HepG2 (cell line): Measurements from ENCODE around the gene SMAD3. TPM values are rescaled to one million over a fixed set of nuclear protein-coding genes. Genes with fewer than 3 reads are reported as not detected.

Experiments used
- ATM ChIP-seq: fragments of 450-650 bp; IDR thresholded peaks from 2 replicates; pipeline ENCODE4 v1.7.1; 2017; ENCODE audit warnings: mild to moderate bottlenecking, borderline replicate concordance
- CCDC6 ChIP-seq: sonication (generic); formaldehyde crosslinking; IDR thresholded peaks from 2 replicates; pipeline ENCODE4 v1.8.1; 2022; ENCODE audit warnings: mild to moderate bottlenecking, missing genetic modification reagents, moderate library complexity
- DNMT3B ChIP-seq: conservative IDR thresholded peaks from 2 replicates; pipeline ENCODE4 v1.6.1; 2016; ENCODE audit warnings: missing biosample characterization, control low read depth
- DR1 ChIP-seq: sonication (generic); formaldehyde crosslinking; IDR thresholded peaks from 2 replicates; pipeline ENCODE4 v1.8.0; 2021; ENCODE audit warnings: mild to moderate bottlenecking, missing genetic modification reagents, inconsistent platforms
- ELF3 ChIP-seq: IDR thresholded peaks from 2 replicates; pipeline ENCODE4 v1.6.1; 2016; ENCODE audit warnings: missing genetic modification reagents, missing compliant biosample characterization
- FOXP4 ChIP-seq: sonication (generic); formaldehyde crosslinking; IDR thresholded peaks from 2 replicates; pipeline ENCODE4 v1.4.0; 2020; ENCODE audit warnings: missing genetic modification reagents
- HMG20B ChIP-seq: conservative IDR thresholded peaks from 2 replicates; pipeline ENCODE4 v1.6.1; 2016; ENCODE audit warnings: missing genetic modification reagents, missing compliant biosample characterization
- IKZF4 ChIP-seq: sonication (generic); formaldehyde crosslinking; IDR thresholded peaks from 2 replicates; pipeline ENCODE4 v1.5.1; 2020; ENCODE audit warnings: borderline replicate concordance, mild to moderate bottlenecking, low read depth, missing genetic modification reagents; ENCODE audit errors: not compliant biosample characterization
- JUN ChIP-seq: sonication (generic); formaldehyde crosslinking; IDR thresholded peaks from 2 replicates; pipeline ENCODE4 v1.4.0; 2020; ENCODE audit warnings: mild to moderate bottlenecking, missing genetic modification reagents
- MLX ChIP-seq: IDR thresholded peaks from 2 replicates; pipeline ENCODE4 v1.6.1; 2016
- NCOA5 ChIP-seq: sonication (generic); formaldehyde crosslinking; IDR thresholded peaks from 2 replicates; pipeline ENCODE4 v1.4.0; 2020; ENCODE audit warnings: missing genetic modification reagents
- RELA ChIP-seq: sonication (generic); formaldehyde crosslinking; IDR thresholded peaks from 2 replicates; pipeline ENCODE4 v1.4.0; 2020; ENCODE audit warnings: missing genetic modification reagents
- RFXAP ChIP-seq: sonication (generic); formaldehyde crosslinking; IDR thresholded peaks from 2 replicates; pipeline ENCODE4 v1.4.0; 2020; ENCODE audit warnings: missing genetic modification reagents, borderline replicate concordance
- SMARCC2 ChIP-seq: fragments of 450-650 bp; IDR thresholded peaks from 2 replicates; pipeline ENCODE4 v1.6.1; 2017; ENCODE audit warnings: antibody characterized with exemption, mild to moderate bottlenecking
- SRSF1 ChIP-seq: fragments of 200-400 bp; formaldehyde crosslinking; optimal IDR thresholded peaks from 2 replicates; pipeline ENCODE3; 2017; ENCODE audit warnings: mild to moderate bottlenecking, low read depth, low read length, moderate library complexity
- TBP ChIP-seq: sonication (generic); formaldehyde crosslinking; IDR thresholded peaks from 2 replicates; pipeline ENCODE4 v1.5.0; 2020; ENCODE audit warnings: missing genetic modification reagents
- U2AF2 ChIP-seq: fragments of 200-400 bp; formaldehyde crosslinking; IDR thresholded peaks from 2 replicates; pipeline ENCODE4 v1.6.1; 2017; ENCODE audit warnings: low read depth, mild to moderate bottlenecking, low read length
- ZBTB38 ChIP-seq: sonication (generic); formaldehyde crosslinking; IDR thresholded peaks from 2 replicates; pipeline ENCODE4 v1.5.1; 2020; ENCODE audit warnings: mild to moderate bottlenecking, missing genetic modification reagents
- ZNF256 ChIP-seq: sonication (generic); formaldehyde crosslinking; conservative IDR thresholded peaks from 2 replicates; pipeline ENCODE4 v1.4.0; 2020; ENCODE audit warnings: missing genetic modification reagents
- ZNF552 ChIP-seq: sonication (generic); formaldehyde crosslinking; IDR thresholded peaks from 2 replicates; pipeline ENCODE4 v1.9.0; 2022; ENCODE audit warnings: missing genetic modification reagents, mild to moderate bottlenecking, borderline replicate concordance
- ZNF557 ChIP-seq: sonication (generic); formaldehyde crosslinking; IDR thresholded peaks from 2 replicates; pipeline ENCODE4 v1.4.0; 2020; ENCODE audit warnings: missing genetic modification reagents
- ZNF816 ChIP-seq: sonication (generic); formaldehyde crosslinking; IDR thresholded peaks from 2 replicates; pipeline ENCODE4 v1.8.0; 2022; ENCODE audit warnings: missing genetic modification reagents, mild to moderate bottlenecking, borderline replicate concordance
- polyA plus RNA-seq, 8 experiments: library from polyadenylated mRNA; depleted of rRNA in 3 of 8; stranded (reverse) in 7 of 8; unstranded in 1 of 8; fragments of >200 nt; fragmentation: Illumina TruSeq in 4 of 8; extraction: Trizol in 4 of 8; gene quantifications; 2 replicates each; pipeline versions ENCODE4 v1.2.1 to v1.2.3, GENCODE V29; 2011 to 2016; ENCODE audit warnings: low read depth in 4 of 8, missing spikeins in 1 of 8, mixed read lengths in 1 of 8; ENCODE audit not compliant: insufficient read depth in 1 of 8
- total RNA-seq, 5 experiments: library from RNA; depleted of rRNA; stranded (reverse); fragments of >200 nt; fragmentation: Illumina TruSeq; extraction: Trizol; gene quantifications; 2 replicates each; pipeline ENCODE4 v1.2.3, GENCODE V29; 2016; ENCODE audit warnings: low read depth in 1 of 5
- TF ChIP-seq, protein P1 (sequence below): sonication (generic); formaldehyde crosslinking; IDR thresholded peaks from 2 replicates; pipeline ENCODE4 v1.4.0; 2020; ENCODE audit warnings: missing genetic modification reagents
- TF ChIP-seq, protein P2 (sequence below): sonication (generic); formaldehyde crosslinking; IDR thresholded peaks from 2 replicates; pipeline ENCODE4 v1.5.0; 2020; ENCODE audit warnings: missing genetic modification reagents
- TF ChIP-seq, protein P3 (sequence below): IDR thresholded peaks from 2 replicates; pipeline ENCODE4 v1.6.1; 2016; ENCODE audit warnings: missing compliant biosample characterization, missing genetic modification reagents, borderline replicate concordance

The SMAD3 gene
- total and polyA plus RNA-seq, 2 of the 13 experiments (the other 11 are each of a cell fraction or from before 2014, with no cell fraction given) = 8.6 to 56.3 TPM

GRCh38 chr15:67064607-67065530 lies 533 bp upstream of the SMAD3 start (continued):
- TF ChIP-seq ZNF552 (CRISPR knock-in tag) (no peak), SRSF1 (peak; percentile 36), ZNF256 (CRISPR knock-in tag) (peak; percentile 57; the same call in 1 of the 2 replicates), DR1 (CRISPR knock-in tag) (peak; percentile 17; the same call in 1 of the 2 replicates), SMARCC2 (no peak), U2AF2 (no peak), JUN (no peak), TBP (no peak), ZNF557 (CRISPR knock-in tag) (peak; percentile 81; the same call in 1 of the 2 replicates), ZBTB38 (CRISPR knock-in tag) (peak; percentile 47), CCDC6 (CRISPR knock-in tag) (no peak; the same call in 1 of the 2 replicates), NCOA5 (CRISPR knock-in tag) (no peak; the same call in 1 of the 2 replicates), ATM (no peak), DNMT3B (no peak), ELF3 (CRISPR knock-in tag) (peak; percentile 14; the same call in 1 of the 2 replicates), ZNF816 (CRISPR knock-in tag) (no peak), IKZF4 (CRISPR knock-in tag) (no peak), RFXAP (CRISPR knock-in tag) (no peak), FOXP4 (CRISPR knock-in tag) (no peak), HMG20B (peak; percentile 69; the same call in 1 of the 2 replicates), MLX (no peak), RELA (CRISPR knock-in tag) (no peak)
- TF ChIP-seq, protein P1, sequence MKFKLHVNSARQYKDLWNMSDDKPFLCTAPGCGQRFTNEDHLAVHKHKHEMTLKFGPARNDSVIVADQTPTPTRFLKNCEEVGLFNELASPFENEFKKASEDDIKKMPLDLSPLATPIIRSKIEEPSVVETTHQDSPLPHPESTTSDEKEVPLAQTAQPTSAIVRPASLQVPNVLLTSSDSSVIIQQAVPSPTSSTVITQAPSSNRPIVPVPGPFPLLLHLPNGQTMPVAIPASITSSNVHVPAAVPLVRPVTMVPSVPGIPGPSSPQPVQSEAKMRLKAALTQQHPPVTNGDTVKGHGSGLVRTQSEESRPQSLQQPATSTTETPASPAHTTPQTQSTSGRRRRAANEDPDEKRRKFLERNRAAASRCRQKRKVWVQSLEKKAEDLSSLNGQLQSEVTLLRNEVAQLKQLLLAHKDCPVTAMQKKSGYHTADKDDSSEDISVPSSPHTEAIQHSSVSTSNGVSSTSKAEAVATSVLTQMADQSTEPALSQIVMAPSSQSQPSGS (CRISPR knock-in tag) = no peak
- TF ChIP-seq, protein P2, sequence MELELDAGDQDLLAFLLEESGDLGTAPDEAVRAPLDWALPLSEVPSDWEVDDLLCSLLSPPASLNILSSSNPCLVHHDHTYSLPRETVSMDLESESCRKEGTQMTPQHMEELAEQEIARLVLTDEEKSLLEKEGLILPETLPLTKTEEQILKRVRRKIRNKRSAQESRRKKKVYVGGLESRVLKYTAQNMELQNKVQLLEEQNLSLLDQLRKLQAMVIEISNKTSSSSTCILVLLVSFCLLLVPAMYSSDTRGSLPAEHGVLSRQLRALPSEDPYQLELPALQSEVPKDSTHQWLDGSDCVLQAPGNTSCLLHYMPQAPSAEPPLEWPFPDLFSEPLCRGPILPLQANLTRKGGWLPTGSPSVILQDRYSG (CRISPR knock-in tag) = no peak
- TF ChIP-seq, protein P3, sequence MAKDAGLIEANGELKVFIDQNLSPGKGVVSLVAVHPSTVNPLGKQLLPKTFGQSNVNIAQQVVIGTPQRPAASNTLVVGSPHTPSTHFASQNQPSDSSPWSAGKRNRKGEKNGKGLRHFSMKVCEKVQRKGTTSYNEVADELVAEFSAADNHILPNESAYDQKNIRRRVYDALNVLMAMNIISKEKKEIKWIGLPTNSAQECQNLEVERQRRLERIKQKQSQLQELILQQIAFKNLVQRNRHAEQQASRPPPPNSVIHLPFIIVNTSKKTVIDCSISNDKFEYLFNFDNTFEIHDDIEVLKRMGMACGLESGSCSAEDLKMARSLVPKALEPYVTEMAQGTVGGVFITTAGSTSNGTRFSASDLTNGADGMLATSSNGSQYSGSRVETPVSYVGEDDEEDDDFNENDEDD (CRISPR knock-in tag) = peak; percentile 7; the same call in 1 of the 2 replicates
